ENCODE data around the gene CREB5. TPM values are rescaled to one million over a fixed set of nuclear protein-coding genes. Genes with fewer than 3 reads are reported as not detected.

The CREB5 gene
- total RNA-seq, 1 experiment from 2014 or later: 1.3 TPM

DNA sequence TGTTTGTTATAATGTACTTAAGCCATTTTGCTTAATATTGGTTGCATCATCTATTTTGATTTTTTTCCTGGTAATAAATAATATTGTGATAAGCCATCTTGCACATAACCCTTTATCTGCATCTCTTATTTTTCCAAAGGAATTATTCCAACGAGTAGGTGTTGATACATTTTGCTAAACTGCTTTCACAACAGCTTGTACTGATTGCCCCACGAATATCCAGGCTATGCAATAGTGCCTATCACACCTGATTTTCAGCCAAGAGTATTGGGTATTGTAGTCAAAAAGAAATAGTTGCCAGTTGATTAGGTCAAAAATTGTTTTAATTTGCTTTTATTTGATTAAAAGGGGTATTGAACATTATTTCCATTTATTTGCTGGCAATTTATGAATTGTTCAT, 20.7 kb downstream of the CREB5 start:
- no peak for DNase-seq (ENCODE audit: low spot score)
- Mint-ChIP-seq H3K4me3 (no peak overlapping the region), H3K36me3 (no peaks in the 10 kb centered on the region), H3K4me1 (peaks cover 61% of the 10 kb centered on the region), H3K9me3 (no peaks in the 10 kb centered on the region), H3K27me3 (ENCODE audit: low read depth) (no peaks in the 10 kb centered on the region), H3K27ac (no peak overlapping the region; the same call in 1 of the 2 replicates)
- CTCF ChIA-PET: interaction anchor here (1.3 to 1.7 kb wide), 3 partner anchors 21 to 103 kb away, joined by 4 to 8 read pairs (median 4); partner anchors contain the start of gene CREB5
- ATAC-seq: no peak
- POLR2A ChIA-PET: no interaction called here
- TF ChIP-seq ZNF423 (CRISPR knock-in tag; IDR thresholded peaks at IDR 0.05) (no peak), NR3C1 (CRISPR knock-in tag; conservative IDR thresholded peaks at IDR 0.05; ENCODE audit: low read depth) (no peak), SP1 (CRISPR knock-in tag; conservative IDR thresholded peaks at IDR 0.05) (no peak)
- TF ChIP-seq, protein P1, sequence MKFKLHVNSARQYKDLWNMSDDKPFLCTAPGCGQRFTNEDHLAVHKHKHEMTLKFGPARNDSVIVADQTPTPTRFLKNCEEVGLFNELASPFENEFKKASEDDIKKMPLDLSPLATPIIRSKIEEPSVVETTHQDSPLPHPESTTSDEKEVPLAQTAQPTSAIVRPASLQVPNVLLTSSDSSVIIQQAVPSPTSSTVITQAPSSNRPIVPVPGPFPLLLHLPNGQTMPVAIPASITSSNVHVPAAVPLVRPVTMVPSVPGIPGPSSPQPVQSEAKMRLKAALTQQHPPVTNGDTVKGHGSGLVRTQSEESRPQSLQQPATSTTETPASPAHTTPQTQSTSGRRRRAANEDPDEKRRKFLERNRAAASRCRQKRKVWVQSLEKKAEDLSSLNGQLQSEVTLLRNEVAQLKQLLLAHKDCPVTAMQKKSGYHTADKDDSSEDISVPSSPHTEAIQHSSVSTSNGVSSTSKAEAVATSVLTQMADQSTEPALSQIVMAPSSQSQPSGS (CRISPR knock-in tag; IDR thresholded peaks at IDR 0.05; ENCODE audit: borderline replicate concordance, low read depth): no peak
- TF ChIP-seq, protein P2, sequence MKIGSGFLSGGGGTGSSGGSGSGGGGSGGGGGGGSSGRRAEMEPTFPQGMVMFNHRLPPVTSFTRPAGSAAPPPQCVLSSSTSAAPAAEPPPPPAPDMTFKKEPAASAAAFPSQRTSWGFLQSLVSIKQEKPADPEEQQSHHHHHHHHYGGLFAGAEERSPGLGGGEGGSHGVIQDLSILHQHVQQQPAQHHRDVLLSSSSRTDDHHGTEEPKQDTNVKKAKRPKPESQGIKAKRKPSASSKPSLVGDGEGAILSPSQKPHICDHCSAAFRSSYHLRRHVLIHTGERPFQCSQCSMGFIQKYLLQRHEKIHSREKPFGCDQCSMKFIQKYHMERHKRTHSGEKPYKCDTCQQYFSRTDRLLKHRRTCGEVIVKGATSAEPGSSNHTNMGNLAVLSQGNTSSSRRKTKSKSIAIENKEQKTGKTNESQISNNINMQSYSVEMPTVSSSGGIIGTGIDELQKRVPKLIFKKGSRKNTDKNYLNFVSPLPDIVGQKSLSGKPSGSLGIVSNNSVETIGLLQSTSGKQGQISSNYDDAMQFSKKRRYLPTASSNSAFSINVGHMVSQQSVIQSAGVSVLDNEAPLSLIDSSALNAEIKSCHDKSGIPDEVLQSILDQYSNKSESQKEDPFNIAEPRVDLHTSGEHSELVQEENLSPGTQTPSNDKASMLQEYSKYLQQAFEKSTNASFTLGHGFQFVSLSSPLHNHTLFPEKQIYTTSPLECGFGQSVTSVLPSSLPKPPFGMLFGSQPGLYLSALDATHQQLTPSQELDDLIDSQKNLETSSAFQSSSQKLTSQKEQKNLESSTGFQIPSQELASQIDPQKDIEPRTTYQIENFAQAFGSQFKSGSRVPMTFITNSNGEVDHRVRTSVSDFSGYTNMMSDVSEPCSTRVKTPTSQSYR (CRISPR knock-in tag; IDR thresholded peaks at IDR 0.05): no peak

DNA sequence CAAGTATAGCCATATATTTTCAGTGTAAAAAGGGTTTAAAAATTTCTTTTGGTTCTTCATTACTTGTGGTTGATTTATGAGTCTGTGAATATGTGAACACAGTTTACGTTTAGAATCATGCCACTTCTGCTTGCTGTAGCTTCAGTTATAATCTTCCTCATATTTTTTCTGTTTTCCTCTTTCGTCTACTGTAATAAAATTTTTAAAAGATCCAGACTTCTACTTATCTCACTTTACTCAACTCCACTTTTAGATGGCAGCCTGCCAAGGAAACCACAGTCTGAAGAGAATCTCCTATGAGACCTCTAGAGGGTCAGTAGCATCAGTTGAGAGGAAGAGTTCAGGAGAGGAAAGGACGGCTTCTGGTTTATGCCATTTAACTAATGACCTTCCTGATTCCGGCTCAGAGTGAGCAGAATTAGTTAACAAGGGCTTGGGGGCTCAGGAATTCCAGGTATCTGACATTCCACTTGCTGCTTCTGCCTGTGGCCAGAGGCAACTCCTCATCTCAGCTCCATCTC, 21.4 kb downstream of the CREB5 start:
- peaks cover 62% of the 10 kb centered on the region for H3K4me1 Mint-ChIP-seq
- no peaks in the 10 kb centered on the region for H3K36me3 Mint-ChIP-seq
- CTCF ChIA-PET: interaction anchor here (1.0 to 1.7 kb wide), 7 partner anchors 22 to 372 kb away, joined by 3 to 8 read pairs (median 4); partner anchors contain the start of gene CREB5
- ATAC-seq: peak; percentile 96
- no peaks in the 10 kb centered on the region for H3K27me3 Mint-ChIP-seq (ENCODE audit: low read depth)
- H3K4me3 Mint-ChIP-seq: no peak overlapping the region
- POLR2A ChIA-PET: no interaction called here
- H3K9me3 Mint-ChIP-seq: no peaks in the 10 kb centered on the region
- peak; percentile 46 for DNase-seq (ENCODE audit: low spot score)
- peak overlapping the region; percentile 89 for H3K27ac Mint-ChIP-seq
- TF ChIP-seq ZBTB21 (CRISPR knock-in tag; IDR thresholded peaks at IDR 0.05; ENCODE audit: borderline replicate concordance) (no peak), GABPB1 (CRISPR knock-in tag; IDR thresholded peaks at IDR 0.05) (no peak), ZNF416 (CRISPR knock-in tag; IDR thresholded peaks at IDR 0.05) (no peak), FOXK1 (CRISPR knock-in tag; IDR thresholded peaks at IDR 0.05) (no peak), ZNF121 (CRISPR knock-in tag; IDR thresholded peaks at IDR 0.05) (no peak), NR2C2 (CRISPR knock-in tag; IDR thresholded peaks at IDR 0.05) (no peak), ETV6 (CRISPR knock-in tag; IDR thresholded peaks at IDR 0.05) (no peak), MXD4 (CRISPR knock-in tag; IDR thresholded peaks at IDR 0.05; ENCODE audit: borderline replicate concordance) (no peak), ZNF671 (CRISPR knock-in tag; IDR thresholded peaks at IDR 0.05) (no peak), JUN (CRISPR knock-in tag; IDR thresholded peaks at IDR 0.05) (no peak)
- TF ChIP-seq, protein P3, sequence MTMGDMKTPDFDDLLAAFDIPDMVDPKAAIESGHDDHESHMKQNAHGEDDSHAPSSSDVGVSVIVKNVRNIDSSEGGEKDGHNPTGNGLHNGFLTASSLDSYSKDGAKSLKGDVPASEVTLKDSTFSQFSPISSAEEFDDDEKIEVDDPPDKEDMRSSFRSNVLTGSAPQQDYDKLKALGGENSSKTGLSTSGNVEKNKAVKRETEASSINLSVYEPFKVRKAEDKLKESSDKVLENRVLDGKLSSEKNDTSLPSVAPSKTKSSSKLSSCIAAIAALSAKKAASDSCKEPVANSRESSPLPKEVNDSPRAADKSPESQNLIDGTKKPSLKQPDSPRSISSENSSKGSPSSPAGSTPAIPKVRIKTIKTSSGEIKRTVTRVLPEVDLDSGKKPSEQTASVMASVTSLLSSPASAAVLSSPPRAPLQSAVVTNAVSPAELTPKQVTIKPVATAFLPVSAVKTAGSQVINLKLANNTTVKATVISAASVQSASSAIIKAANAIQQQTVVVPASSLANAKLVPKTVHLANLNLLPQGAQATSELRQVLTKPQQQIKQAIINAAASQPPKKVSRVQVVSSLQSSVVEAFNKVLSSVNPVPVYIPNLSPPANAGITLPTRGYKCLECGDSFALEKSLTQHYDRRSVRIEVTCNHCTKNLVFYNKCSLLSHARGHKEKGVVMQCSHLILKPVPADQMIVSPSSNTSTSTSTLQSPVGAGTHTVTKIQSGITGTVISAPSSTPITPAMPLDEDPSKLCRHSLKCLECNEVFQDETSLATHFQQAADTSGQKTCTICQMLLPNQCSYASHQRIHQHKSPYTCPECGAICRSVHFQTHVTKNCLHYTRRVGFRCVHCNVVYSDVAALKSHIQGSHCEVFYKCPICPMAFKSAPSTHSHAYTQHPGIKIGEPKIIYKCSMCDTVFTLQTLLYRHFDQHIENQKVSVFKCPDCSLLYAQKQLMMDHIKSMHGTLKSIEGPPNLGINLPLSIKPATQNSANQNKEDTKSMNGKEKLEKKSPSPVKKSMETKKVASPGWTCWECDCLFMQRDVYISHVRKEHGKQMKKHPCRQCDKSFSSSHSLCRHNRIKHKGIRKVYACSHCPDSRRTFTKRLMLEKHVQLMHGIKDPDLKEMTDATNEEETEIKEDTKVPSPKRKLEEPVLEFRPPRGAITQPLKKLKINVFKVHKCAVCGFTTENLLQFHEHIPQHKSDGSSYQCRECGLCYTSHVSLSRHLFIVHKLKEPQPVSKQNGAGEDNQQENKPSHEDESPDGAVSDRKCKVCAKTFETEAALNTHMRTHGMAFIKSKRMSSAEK (CRISPR knock-in tag; IDR thresholded peaks at IDR 0.05; ENCODE audit: borderline replicate concordance): no peak
- TF ChIP-seq, protein P4, sequence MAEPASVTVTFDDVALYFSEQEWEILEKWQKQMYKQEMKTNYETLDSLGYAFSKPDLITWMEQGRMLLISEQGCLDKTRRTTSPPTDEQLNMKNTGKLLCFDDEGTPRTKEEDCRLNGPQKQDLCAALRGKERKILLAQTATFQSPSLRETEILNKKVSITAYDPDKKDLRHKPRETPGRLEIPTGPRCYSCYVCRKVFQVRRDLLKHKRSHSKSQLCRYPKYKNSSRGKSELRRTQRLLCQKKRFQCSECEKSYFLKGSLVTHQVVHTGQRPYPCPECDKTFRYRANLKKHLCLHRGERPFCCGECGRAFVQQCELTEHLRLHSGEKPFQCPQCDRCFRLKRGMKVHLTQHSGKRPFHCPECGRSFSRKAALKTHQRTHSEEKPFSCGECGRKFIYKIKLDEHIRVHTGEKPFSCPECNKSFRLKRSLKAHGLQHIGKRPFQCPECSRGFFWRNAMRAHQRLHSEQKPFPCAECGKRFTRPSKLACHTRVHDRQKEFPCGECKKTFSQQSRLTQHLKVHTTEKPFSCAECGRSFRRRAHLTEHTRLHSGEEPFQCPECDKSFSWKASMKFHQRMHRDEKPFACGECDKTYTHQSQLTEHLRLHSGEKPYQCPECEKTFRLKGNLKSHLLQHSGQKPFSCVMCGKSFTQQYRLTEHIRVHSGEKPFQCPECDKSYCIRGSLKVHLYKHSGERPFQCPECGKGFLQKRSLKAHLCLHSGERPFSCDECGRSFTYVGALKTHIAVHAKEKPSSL (CRISPR knock-in tag; conservative IDR thresholded peaks at IDR 0.05): no peak
- TF ChIP-seq, protein P5, sequence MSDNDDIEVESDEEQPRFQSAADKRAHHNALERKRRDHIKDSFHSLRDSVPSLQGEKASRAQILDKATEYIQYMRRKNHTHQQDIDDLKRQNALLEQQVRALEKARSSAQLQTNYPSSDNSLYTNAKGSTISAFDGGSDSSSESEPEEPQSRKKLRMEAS (CRISPR knock-in tag; IDR thresholded peaks at IDR 0.05): no peak
- TF ChIP-seq, protein P2 (CRISPR knock-in tag; IDR thresholded peaks at IDR 0.05): no peak
- TF ChIP-seq, protein P6, sequence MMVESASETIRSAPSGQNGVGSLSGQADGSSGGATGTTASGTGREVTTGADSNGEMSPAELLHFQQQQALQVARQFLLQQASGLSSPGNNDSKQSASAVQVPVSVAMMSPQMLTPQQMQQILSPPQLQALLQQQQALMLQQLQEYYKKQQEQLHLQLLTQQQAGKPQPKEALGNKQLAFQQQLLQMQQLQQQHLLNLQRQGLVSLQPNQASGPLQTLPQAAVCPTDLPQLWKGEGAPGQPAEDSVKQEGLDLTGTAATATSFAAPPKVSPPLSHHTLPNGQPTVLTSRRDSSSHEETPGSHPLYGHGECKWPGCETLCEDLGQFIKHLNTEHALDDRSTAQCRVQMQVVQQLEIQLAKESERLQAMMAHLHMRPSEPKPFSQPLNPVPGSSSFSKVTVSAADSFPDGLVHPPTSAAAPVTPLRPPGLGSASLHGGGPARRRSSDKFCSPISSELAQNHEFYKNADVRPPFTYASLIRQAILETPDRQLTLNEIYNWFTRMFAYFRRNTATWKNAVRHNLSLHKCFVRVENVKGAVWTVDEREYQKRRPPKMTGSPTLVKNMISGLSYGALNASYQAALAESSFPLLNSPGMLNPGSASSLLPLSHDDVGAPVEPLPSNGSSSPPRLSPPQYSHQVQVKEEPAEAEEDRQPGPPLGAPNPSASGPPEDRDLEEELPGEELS (CRISPR knock-in tag; IDR thresholded peaks at IDR 0.05): no peak
